Liver (tissue), 9 donors: ENCODE measurements around the gene EDDM3A. TPM values are rescaled to one million over a fixed set of nuclear protein-coding genes. Genes with fewer than 3 reads are reported as not detected.

Experiments
- DNase-seq: peaks from one replicate; pipeline ENCODE4 v3.0.0-alpha.2; 2017; ENCODE audit warnings: low spot score
- H3K27ac ChIP-seq, 2 donors: one replicate each; pipeline ENCODE4 v1.7.0; 2013; ENCODE audit warnings: inconsistent platforms in 2 of 2, low read length in 2 of 2, control low read depth in 1 of 2, low read depth in 1 of 2, mild to moderate bottlenecking in 1 of 2
- H3K27me3 ChIP-seq, 4 donors: one replicate each; pipeline versions ENCODE4 v1.6.1 to v1.7.0; 2013; ENCODE audit warnings: low read length in 3 of 4, inconsistent platforms in 1 of 4, mild to moderate bottlenecking in 1 of 4, moderate library complexity in 1 of 4; ENCODE audit not compliant: control insufficient read depth in 4 of 4, insufficient read depth in 4 of 4
- H3K36me3 ChIP-seq, 4 donors: one replicate each; pipeline versions ENCODE4 v1.6.1 to v1.7.0; 2013; ENCODE audit warnings: low read length in 3 of 4, mild to moderate bottlenecking in 3 of 4, low read depth in 1 of 4, moderate library complexity in 1 of 4; ENCODE audit not compliant: control insufficient read depth in 4 of 4, insufficient read depth in 3 of 4
- H3K4me1 ChIP-seq, 4 donors: one replicate each; pipeline versions ENCODE4 v1.6.1 to v1.7.0; 2013; ENCODE audit warnings: low read length in 3 of 4, mild to moderate bottlenecking in 3 of 4, moderate library complexity in 1 of 4; ENCODE audit not compliant: control insufficient read depth in 4 of 4, insufficient read depth in 4 of 4
- H3K4me3 ChIP-seq, 3 donors: one replicate each; pipeline versions ENCODE4 v1.6.1 to v1.7.0; 2013; ENCODE audit warnings: low read length in 3 of 3, control low read depth in 1 of 3, low read depth in 1 of 3, mild to moderate bottlenecking in 1 of 3
- H3K9ac ChIP-seq, 2 donors: one replicate each; pipeline ENCODE4 v1.7.0; 2013; ENCODE audit warnings: low read length in 2 of 2, mild to moderate bottlenecking in 2 of 2, moderate library complexity in 2 of 2, control low read depth in 1 of 2, low read depth in 1 of 2
- H3K9me3 ChIP-seq, 4 donors: one replicate each; pipeline versions ENCODE4 v1.6.1 to v1.7.0; 2013; ENCODE audit warnings: low read length in 3 of 4; ENCODE audit not compliant: control insufficient read depth in 4 of 4
- EGR1 ChIP-seq, 2 donors: IDR thresholded peaks; 2 replicates each; pipeline ENCODE4 v1.6.1; 2016 to 2018; ENCODE audit warnings: antibody characterized with exemption in 2 of 2, low read depth in 2 of 2
- GABPA ChIP-seq, 2 donors: IDR thresholded peaks in 1 of 2; conservative IDR thresholded peaks in 1 of 2; 2 replicates each; pipeline ENCODE4 v1.6.1; 2016; ENCODE audit warnings: antibody characterized with exemption in 2 of 2, mild to moderate bottlenecking in 1 of 2, moderate library complexity in 1 of 2
- JUND ChIP-seq, 2 donors: IDR thresholded peaks; 2 replicates each; pipeline ENCODE4 v1.6.1; 2016; ENCODE audit warnings: antibody characterized with exemption in 2 of 2
- MAX ChIP-seq: IDR thresholded peaks from 2 replicates; pipeline ENCODE4 v1.6.1; 2016; ENCODE audit warnings: antibody characterized with exemption
- NR2F2 ChIP-seq: IDR thresholded peaks from 2 replicates; pipeline ENCODE4 v1.6.1; 2016; ENCODE audit warnings: antibody characterized with exemption
- RAD21 ChIP-seq, 2 donors: IDR thresholded peaks; 2 replicates each; pipeline ENCODE4 v1.6.1; 2016; ENCODE audit warnings: antibody characterized with exemption in 2 of 2, mild to moderate bottlenecking in 2 of 2
- RXRA ChIP-seq, 2 donors: IDR thresholded peaks; 2 replicates each; pipeline ENCODE4 v1.6.1; 2017 to 2018; ENCODE audit warnings: antibody characterized with exemption in 2 of 2, mild to moderate bottlenecking in 1 of 2
- SP1 ChIP-seq: IDR thresholded peaks from 2 replicates; pipeline ENCODE4 v1.6.1; 2018; ENCODE audit warnings: antibody characterized with exemption, mild to moderate bottlenecking
- TAF1 ChIP-seq: conservative IDR thresholded peaks from 2 replicates; pipeline ENCODE4 v1.6.1; 2016; ENCODE audit warnings: antibody characterized with exemption, mild to moderate bottlenecking
- YY1 ChIP-seq: IDR thresholded peaks from 2 replicates; pipeline ENCODE4 v1.6.1; 2016; ENCODE audit warnings: antibody characterized with exemption, mild to moderate bottlenecking
- ZBTB33 ChIP-seq: IDR thresholded peaks from 2 replicates; pipeline ENCODE4 v1.6.1; 2016; ENCODE audit warnings: antibody characterized with exemption
- WGBS: extraction: QIAGEN DNeasy Blood & Tissue Kit; methylation state at CpG from one replicate; pipeline ENCODE4 v1.1.7; 2013; 5-methylcytosine and 5-hydroxymethylcytosine counted together
- polyA plus RNA-seq, 2 donors: library from polyadenylated mRNA; stranded (reverse) in 1 of 2; unstranded in 1 of 2; fragments of 200-250 nt in 1 of 2; fragments of >200 nt in 1 of 2; fragmentation: Nextera tagmentation in 1 of 2; extraction: Ambion mirVana in 1 of 2; gene quantifications; one replicate each; pipeline versions ENCODE4 v1.2.1 to v1.2.3, GENCODE V29; 2013 to 2015
- total RNA-seq, 2 donors: library from RNA; depleted of rRNA; stranded (reverse); fragments of >200 nt; gene quantifications; one replicate each; pipeline ENCODE4 v1.2.3, GENCODE V29; 2014
- TF ChIP-seq, protein P1 (sequence below): IDR thresholded peaks from 2 replicates; pipeline ENCODE4 v1.6.1; 2016; ENCODE audit warnings: antibody characterized with exemption, mild to moderate bottlenecking
- TF ChIP-seq, protein P2 (sequence below): IDR thresholded peaks from 2 replicates; pipeline ENCODE4 v1.6.1; 2016; ENCODE audit warnings: antibody characterized with exemption
- donor health status: healthy.
- donor health status: healthy.
- donor health status: healthy.
- donor health status: healthy.
- donor health status: healthy.

Gene EDDM3A
- total and polyA plus RNA-seq, 4 donors = not detected

DNA sequence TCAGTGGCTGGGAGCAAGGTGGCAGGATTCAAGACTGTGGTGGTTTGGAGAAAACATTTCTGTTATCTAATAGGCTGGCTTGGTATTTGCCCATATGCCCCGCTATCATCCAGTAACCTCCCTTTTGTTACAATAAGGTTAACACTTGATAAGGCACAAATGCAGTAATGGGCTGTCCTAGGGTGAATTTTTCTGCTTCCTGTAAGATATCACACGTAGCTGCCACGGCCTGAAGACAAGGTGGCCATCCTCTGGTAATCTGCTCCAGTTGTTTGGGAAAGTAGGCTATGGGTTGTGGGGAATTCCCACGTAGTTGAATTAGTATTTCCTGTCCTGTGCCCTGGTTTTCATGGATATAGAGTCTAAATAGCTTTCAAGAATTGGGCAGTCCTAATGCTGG, 34.0 kb upstream of the EDDM3A start:
- Histone ChIP-seq H3K27ac (no peak overlapping the region), H3K27me3 (no peaks in the 10 kb centered on the region), H3K4me3 (no peak overlapping the region), H3K9me3 (no peaks in the 10 kb centered on the region), H3K9ac (no peak overlapping the region), H3K4me1 (no peaks in the 10 kb centered on the region), H3K36me3 (no peaks in the 10 kb centered on the region)
- 54% methylated on average over 4 of the region's 4 CpGs for WGBS
- DNase-seq = no peak
- TF ChIP-seq RXRA (IDR thresholded peaks at IDR 0.05) (no peak), JUND (IDR thresholded peaks at IDR 0.05) (no peak), YY1 (no peak), ZBTB33 (no peak), MAX (no peak), RAD21 (IDR thresholded peaks at IDR 0.05) (no peak), SP1 (no peak), GABPA (IDR thresholded peaks at IDR 0.05 in 1 of 2, conservative IDR thresholded peaks at IDR 0.05 in 1 of 2) (no peak), NR2F2 (no peak), EGR1 (IDR thresholded peaks at IDR 0.05; ENCODE audit: low read depth in 2 of 2) (no peak), TAF1 (no peak)
- TF ChIP-seq, protein P1, sequence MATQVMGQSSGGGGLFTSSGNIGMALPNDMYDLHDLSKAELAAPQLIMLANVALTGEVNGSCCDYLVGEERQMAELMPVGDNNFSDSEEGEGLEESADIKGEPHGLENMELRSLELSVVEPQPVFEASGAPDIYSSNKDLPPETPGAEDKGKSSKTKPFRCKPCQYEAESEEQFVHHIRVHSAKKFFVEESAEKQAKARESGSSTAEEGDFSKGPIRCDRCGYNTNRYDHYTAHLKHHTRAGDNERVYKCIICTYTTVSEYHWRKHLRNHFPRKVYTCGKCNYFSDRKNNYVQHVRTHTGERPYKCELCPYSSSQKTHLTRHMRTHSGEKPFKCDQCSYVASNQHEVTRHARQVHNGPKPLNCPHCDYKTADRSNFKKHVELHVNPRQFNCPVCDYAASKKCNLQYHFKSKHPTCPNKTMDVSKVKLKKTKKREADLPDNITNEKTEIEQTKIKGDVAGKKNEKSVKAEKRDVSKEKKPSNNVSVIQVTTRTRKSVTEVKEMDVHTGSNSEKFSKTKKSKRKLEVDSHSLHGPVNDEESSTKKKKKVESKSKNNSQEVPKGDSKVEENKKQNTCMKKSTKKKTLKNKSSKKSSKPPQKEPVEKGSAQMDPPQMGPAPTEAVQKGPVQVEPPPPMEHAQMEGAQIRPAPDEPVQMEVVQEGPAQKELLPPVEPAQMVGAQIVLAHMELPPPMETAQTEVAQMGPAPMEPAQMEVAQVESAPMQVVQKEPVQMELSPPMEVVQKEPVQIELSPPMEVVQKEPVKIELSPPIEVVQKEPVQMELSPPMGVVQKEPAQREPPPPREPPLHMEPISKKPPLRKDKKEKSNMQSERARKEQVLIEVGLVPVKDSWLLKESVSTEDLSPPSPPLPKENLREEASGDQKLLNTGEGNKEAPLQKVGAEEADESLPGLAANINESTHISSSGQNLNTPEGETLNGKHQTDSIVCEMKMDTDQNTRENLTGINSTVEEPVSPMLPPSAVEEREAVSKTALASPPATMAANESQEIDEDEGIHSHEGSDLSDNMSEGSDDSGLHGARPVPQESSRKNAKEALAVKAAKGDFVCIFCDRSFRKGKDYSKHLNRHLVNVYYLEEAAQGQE = no peak
- TF ChIP-seq, protein P2, sequence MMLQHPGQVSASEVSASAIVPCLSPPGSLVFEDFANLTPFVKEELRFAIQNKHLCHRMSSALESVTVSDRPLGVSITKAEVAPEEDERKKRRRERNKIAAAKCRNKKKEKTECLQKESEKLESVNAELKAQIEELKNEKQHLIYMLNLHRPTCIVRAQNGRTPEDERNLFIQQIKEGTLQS = no peak

DNA sequence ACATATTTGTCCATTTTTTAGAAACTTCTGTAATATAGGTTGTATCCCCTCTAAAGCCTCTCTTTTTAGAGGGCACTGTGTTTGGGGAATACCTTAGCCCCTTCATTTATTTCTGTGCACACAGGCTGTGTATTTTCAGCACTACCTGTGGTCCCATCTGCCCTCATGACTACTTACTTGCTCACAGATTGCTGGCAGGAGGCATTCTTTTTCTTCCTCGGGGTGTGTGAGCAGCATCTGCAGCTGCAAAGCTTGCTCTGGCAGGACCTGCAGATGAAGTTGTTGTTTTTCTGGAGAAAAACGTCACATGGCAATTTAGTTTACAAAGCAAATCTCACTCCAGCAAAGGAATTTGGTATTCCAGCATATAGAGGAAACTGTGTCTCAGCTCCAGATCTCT, 32.8 kb upstream of the EDDM3A start:
- TF ChIP-seq, protein P1 = peak; percentile 69
- no peak for TF ChIP-seq NR2F2
- H3K36me3 ChIP-seq = no peaks in the 10 kb centered on the region
- no peak overlapping the region for H3K4me3 ChIP-seq
- 50% methylated on average over 2 of the region's 2 CpGs for WGBS
- DNase-seq = no peak
- no peaks in the 10 kb centered on the region for H3K27me3 ChIP-seq
- no peaks in the 10 kb centered on the region for H3K9me3 ChIP-seq
- no peaks in the 10 kb centered on the region for H3K4me1 ChIP-seq
- no peak overlapping the region for H3K9ac ChIP-seq
- H3K27ac ChIP-seq = no peak overlapping the region
